Kidney (tissue), 14 donors: Measurements from ENCODE around the gene AXDND1. TPM values are rescaled to one million over a fixed set of nuclear protein-coding genes. Genes with fewer than 3 reads are reported as not detected.

Source experiments
- DNase-seq, 5 donors: peaks; one replicate each; pipeline ENCODE4 v3.0.0-alpha.2; 2013 to 2020
- FAIRE-seq: peaks from 2 replicates; lab custom pipeline; 2012; peaks lifted over from hg19 to GRCh38; lab: Jason Lieb, UNC
- H3K27ac ChIP-seq, 2 donors: one replicate each; pipeline ENCODE4 v1.7.0; 2013; ENCODE audit warnings: low read depth in 2 of 2, low read length in 2 of 2, inconsistent platforms in 1 of 2
- H3K27me3 ChIP-seq: one replicate; pipeline ENCODE4 v1.7.1; 2013; ENCODE audit warnings: low read length, inconsistent platforms; ENCODE audit not compliant: control insufficient read depth, insufficient read depth
- H3K36me3 ChIP-seq, 3 donors: one replicate each; pipeline versions ENCODE4 v1.7.0 to v1.7.1; 2013; ENCODE audit warnings: low read length in 3 of 3, control low read depth in 1 of 3, inconsistent platforms in 1 of 3; ENCODE audit not compliant: insufficient read depth in 3 of 3, control insufficient read depth in 2 of 3
- H3K4me1 ChIP-seq, 3 donors: one replicate each; pipeline versions ENCODE4 v1.7.0 to v1.7.1; 2013; ENCODE audit warnings: low read length in 3 of 3, inconsistent platforms in 1 of 3, low read depth in 1 of 3; ENCODE audit not compliant: control insufficient read depth in 2 of 3, insufficient read depth in 2 of 3
- H3K4me3 ChIP-seq, 3 donors: one replicate each; pipeline versions ENCODE4 v1.7.0 to v1.8.1; 2013; ENCODE audit warnings: low read length in 3 of 3, control low read depth in 1 of 3, inconsistent platforms in 1 of 3
- H3K9ac ChIP-seq, 3 donors: one replicate each; pipeline versions ENCODE4 v1.7.0 to v1.7.1; 2013; ENCODE audit warnings: low read length in 3 of 3, control low read depth in 1 of 3, inconsistent platforms in 1 of 3
- H3K9me3 ChIP-seq, 3 donors: one replicate each; pipeline versions ENCODE4 v1.7.0 to v1.7.1; 2013; ENCODE audit warnings: low read length in 3 of 3, control low read depth in 1 of 3, inconsistent platforms in 1 of 3; ENCODE audit not compliant: control insufficient read depth in 2 of 3, insufficient read depth in 1 of 3
- intact Hi-C: fragments of 100-400 bp; cut with DNase I; formaldehyde crosslinking; loops from one replicate; pipeline ENCODE4 v1.11.1; 2022
- polyA plus RNA-seq: library from polyadenylated mRNA; stranded (reverse); fragments of 350-450 nt; fragmentation: Illumina TruSeq; extraction: RNeasy Lipid Tissue Mini Kit (QIAGEN cat#74804); gene quantifications from one replicate; pipeline ENCODE4 v1.2.3, GENCODE V29; 2014; ENCODE audit warnings: low read depth, low replicate concordance; ENCODE audit not compliant: insufficient read depth
- total RNA-seq: library from RNA; stranded (reverse); fragmentation: NEBNext Ultra II Directional; extraction: Animal tissue kit (Norgen Biotek cat#: 25700); gene quantifications from one replicate; pipeline ENCODE4 v1.2.1, GENCODE V29; 2021
- TF ChIP-seq, protein P1 (sequence below): IDR thresholded peaks from 3 replicates; pipeline ENCODE4 v1.5.1; 2012; ENCODE audit warnings: mild to moderate bottlenecking, moderate library complexity, borderline replicate concordance; ENCODE audit not compliant: insufficient read depth; ENCODE audit errors: extremely low read depth
- donor health status: control.
- donor health status: control.
- donor health status: control.
- donor health status: control.
- donor health status: control.
- donor health status: DM: yes; HTN: yes; CAD: no.
- donor health status: Normal renal cell carcinoma (clear cell type).

Gene AXDND1
- total and polyA plus RNA-seq, 2 donors from 2014 or later: 0.57 TPM; not detected in 1

DNA sequence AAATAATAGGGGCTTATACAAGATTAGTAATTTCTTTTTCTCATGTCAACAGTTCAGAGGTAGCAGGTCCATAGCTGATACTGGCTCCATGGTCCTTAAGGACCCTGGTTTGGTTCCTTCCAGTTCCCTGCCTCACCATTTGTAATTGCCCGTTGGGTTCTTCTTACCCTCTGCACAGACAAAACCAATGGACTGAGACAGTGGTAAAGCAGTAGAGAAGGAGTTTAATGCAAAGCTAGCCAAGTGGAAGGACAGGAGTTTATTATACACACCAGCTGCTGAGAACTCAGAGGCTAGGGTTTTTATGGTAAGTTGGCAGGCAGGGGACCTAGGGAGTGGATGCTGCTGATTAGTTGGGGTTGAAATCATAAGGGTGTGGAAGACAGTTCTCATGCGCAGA is 35.9 kb upstream of the AXDND1 start:
- intact Hi-C loops: no loop called here
- no peak overlapping the region for H3K27ac ChIP-seq
- no peak for FAIRE-seq

GRCh38 chr1:179334440-179334839 is 31.3 kb upstream of the AXDND1 start:
- Histone ChIP-seq H3K4me3 (no peak overlapping the region), H3K9me3 (no peaks in the 10 kb centered on the region), H3K9ac (no peak overlapping the region), H3K36me3 (peaks cover 0 to 10% (median 2%) of the 10 kb centered on the region in 3 donors), H3K27ac (no peak overlapping the region), H3K4me1 (no peaks in the 10 kb centered on the region), H3K27me3 (no peaks in the 10 kb centered on the region)
- TF ChIP-seq, protein P1, sequence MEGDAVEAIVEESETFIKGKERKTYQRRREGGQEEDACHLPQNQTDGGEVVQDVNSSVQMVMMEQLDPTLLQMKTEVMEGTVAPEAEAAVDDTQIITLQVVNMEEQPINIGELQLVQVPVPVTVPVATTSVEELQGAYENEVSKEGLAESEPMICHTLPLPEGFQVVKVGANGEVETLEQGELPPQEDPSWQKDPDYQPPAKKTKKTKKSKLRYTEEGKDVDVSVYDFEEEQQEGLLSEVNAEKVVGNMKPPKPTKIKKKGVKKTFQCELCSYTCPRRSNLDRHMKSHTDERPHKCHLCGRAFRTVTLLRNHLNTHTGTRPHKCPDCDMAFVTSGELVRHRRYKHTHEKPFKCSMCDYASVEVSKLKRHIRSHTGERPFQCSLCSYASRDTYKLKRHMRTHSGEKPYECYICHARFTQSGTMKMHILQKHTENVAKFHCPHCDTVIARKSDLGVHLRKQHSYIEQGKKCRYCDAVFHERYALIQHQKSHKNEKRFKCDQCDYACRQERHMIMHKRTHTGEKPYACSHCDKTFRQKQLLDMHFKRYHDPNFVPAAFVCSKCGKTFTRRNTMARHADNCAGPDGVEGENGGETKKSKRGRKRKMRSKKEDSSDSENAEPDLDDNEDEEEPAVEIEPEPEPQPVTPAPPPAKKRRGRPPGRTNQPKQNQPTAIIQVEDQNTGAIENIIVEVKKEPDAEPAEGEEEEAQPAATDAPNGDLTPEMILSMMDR: no peak
- DNase-seq (no peak), FAIRE-seq (no peak)
- intact Hi-C loops: no loop called here

More for the DNA sequence above, 35.9 kb upstream of the AXDND1 start:
- Histone ChIP-seq H3K9ac (no peak overlapping the region), H3K9me3 (no peaks in the 10 kb centered on the region), H3K36me3 (no peaks in the 10 kb centered on the region), H3K27me3 (no peaks in the 10 kb centered on the region), H3K4me3 (no peak overlapping the region), H3K4me1 (no peaks in the 10 kb centered on the region)
- TF ChIP-seq, protein P1: no peak
- DNase-seq: no peak

GRCh38 chr1:179337288-179337687 is 28.5 kb upstream of the AXDND1 start:
- FAIRE-seq: no peak
- Histone ChIP-seq H3K4me3 (no peak overlapping the region), H3K36me3 (peaks cover 4 to 15% (median 5%) of the 10 kb centered on the region in 3 donors), H3K27ac (no peak overlapping the region), H3K9me3 (no peaks in the 10 kb centered on the region), H3K27me3 (no peaks in the 10 kb centered on the region), H3K4me1 (no peaks in the 10 kb centered on the region), H3K9ac (no peak overlapping the region)
- intact Hi-C loops: no loop called here
- TF ChIP-seq, protein P1: no peak
- DNase-seq: no peak
